ENCODE results near the gene FEN1.

- TF ChIP-seq ZSCAN23 (tag by site-specific recombination; IDR thresholded peaks at IDR 0.05) (no peak), CTCF (tag by site-specific recombination; IDR thresholded peaks at IDR 0.05) (no peak), ZNF174 (tag by site-specific recombination; IDR thresholded peaks at IDR 0.05) (no peak), GLI4 (tag by site-specific recombination; IDR thresholded peaks at IDR 0.05) (no peak), ZNF202 (tag by site-specific recombination; IDR thresholded peaks at IDR 0.05; ENCODE audit: borderline replicate concordance) (no peak), REST (tag by site-specific recombination; IDR thresholded peaks at IDR 0.05) (no peak), ZNF585B (tag by site-specific recombination; IDR thresholded peaks at IDR 0.05) (no peak), ZBTB49 (tag by site-specific recombination; IDR thresholded peaks at IDR 0.05; ENCODE audit: low read depth) (no peak), SALL2 (tag by site-specific recombination; IDR thresholded peaks at IDR 0.05; ENCODE audit: borderline replicate concordance) (no peak), ZNF830 (tag by site-specific recombination; IDR thresholded peaks at IDR 0.05; ENCODE audit: low read depth) (no peak), ZSCAN30 (tag by site-specific recombination; IDR thresholded peaks at IDR 0.05) (no peak), ZNF341 (tag by site-specific recombination; IDR thresholded peaks at IDR 0.05; ENCODE audit: low read depth) (no peak), PRDM10 (tag by site-specific recombination; IDR thresholded peaks at IDR 0.05) (no peak)
Measured at GRCh38 chr11:61757213-61757862, 35.4 kb upstream of the FEN1 start.
